NB4 (cell line): ENCODE data around the gene JOSD2.

Experiments
- DNase-seq: peaks from one replicate; pipeline ENCODE4 v3.0.0; 2010; ENCODE audit warnings: low read depth
- H3K4me3 ChIP-seq: one replicate; pipeline ENCODE4 v1.5.1; 2011; ENCODE audit warnings: mild to moderate bottlenecking, low read depth, low read length, moderate library complexity
- CTCF ChIP-seq: IDR thresholded peaks from one replicate; pipeline ENCODE4 v1.5.1; 2012; ENCODE audit warnings: low read depth, low read length
- MAX ChIP-seq: IDR thresholded peaks from 2 replicates; pipeline ENCODE4 v1.6.1; 2011; ENCODE audit warnings: low read depth, low read length
- MYC ChIP-seq: IDR thresholded peaks from 2 replicates; pipeline ENCODE4 v1.6.1; 2011; ENCODE audit warnings: low read depth, low read length
- POLR2A ChIP-seq: IDR thresholded peaks from 2 replicates; pipeline ENCODE4 v1.6.1; 2011; ENCODE audit warnings: mild to moderate bottlenecking; ENCODE audit not compliant: insufficient read length; ENCODE audit errors: extremely low read depth

The JOSD2 gene

DNA sequence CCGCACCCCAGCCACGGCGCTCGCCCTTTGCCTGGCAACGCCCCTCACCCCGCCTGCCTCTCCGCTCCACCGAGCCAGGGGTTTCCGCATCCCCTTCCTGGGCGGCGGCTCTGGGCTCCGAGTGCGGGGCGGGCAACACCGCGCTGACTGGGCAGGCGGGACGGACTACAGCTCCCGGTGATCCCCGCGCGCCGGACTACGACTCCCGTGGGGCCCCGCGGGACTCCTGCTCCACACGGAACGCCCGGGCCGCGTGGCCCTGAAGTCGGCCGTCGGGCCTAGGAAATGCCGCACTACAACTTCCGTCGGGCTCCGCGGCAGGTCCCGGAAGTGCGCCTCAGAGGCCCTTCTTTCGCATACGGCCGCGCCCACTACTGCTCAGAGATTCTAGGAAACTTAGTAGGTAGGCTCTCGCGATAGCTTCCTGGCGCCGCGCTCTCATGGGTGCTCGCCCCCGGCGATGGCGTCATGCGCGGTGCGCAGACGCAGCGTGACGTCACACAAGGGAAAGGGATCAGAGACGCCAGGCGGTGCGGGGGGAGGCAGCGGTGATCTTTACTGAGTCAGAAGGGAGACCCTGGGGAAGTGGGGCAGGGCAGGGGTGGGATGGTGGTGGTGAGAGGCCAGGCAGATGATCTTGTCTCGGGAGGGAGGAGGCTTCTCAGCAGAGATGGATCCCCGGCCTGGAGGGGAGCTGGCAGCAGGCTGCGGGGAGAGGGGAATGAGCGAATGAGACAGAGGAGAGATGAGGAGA lies at the start of gene JOSD2:
JOSD2 (minus strand) TSS at position 123 of the 754 bp plus-strand sequence. CDS start 760 bp downstream, outside the sequence.
- peak; percentile 83 for TF ChIP-seq MAX
- TF ChIP-seq MYC: peak; percentile 95
- peak; percentile 59 for TF ChIP-seq POLR2A
- TF ChIP-seq CTCF: no peak
- peak; percentile 98 for DNase-seq

DNA sequence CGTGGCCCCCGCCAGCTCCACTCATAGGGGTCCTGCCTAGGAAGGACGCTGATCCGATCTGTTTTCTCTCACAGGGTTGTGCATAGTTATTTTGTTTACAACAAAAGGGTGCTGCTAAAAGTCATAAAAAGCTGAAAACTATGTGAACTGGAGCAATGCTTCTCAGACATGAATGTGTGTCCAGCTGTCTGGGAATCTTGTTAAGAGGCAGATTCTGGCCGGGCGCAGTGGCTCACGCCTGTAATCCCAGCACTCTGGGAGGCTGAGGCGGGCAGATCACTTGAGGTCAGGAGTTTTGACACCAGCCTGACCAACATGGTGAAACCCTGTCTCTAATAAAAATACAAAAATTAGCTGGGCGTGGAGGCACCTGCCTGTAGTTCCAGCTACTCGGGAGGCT lies 48.6 kb upstream of the JOSD2 start:
- TF ChIP-seq MAX: no peak
- no peak for TF ChIP-seq CTCF
- no peak for TF ChIP-seq MYC
- no peak for TF ChIP-seq POLR2A
- no peak for DNase-seq
- no peak overlapping the region for H3K4me3 ChIP-seq

More for the DNA sequence above, at the start of gene JOSD2:
- peak within 1 kb of the TSS; percentile 73 for H3K4me3 ChIP-seq

DNA sequence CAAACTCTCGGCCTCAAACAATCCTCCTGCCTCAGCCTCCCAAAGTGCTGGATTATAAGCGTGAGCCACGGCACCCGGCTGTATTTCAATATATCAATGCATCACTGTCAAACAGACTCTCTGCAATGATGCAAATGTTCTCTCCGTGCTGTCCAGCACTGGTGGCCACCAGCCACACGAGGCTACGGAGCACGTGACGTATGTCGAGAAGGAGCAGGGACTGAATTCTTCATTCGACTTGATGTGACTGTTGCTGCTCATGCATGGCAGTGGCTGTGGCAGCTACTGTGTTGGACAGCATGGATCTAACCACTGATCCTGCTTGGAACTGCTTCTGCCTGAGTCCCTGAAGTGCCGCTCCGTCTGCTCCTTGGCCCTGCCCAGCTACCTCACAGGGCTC lies 47.5 kb upstream of the JOSD2 start:
- no peak for DNase-seq
- TF ChIP-seq CTCF (no peak), MAX (no peak), POLR2A (no peak), MYC (no peak)
- H3K4me3 ChIP-seq: no peak overlapping the region

DNA sequence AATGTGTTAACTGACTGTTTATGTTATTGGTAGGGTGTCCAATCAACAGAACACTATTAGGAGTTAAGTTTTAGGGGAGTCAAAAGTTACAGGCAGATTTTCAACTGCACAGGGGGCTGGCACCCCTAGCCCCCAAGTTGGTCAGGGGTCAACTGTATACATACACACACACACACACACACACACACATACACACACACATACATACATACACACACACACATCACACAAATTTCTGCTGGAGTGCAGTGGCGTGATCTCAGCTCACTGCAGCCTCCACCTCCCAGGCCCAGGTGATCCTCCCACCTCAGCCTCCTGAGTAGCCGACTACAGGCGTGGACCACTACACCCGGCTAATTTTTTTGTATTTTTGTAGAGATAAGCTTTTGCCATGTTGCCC lies 47.0 kb upstream of the JOSD2 start:
- H3K4me3 ChIP-seq: no peak overlapping the region
- TF ChIP-seq MYC (no peak), MAX (no peak), POLR2A (no peak), CTCF (no peak)
- DNase-seq: no peak

DNA sequence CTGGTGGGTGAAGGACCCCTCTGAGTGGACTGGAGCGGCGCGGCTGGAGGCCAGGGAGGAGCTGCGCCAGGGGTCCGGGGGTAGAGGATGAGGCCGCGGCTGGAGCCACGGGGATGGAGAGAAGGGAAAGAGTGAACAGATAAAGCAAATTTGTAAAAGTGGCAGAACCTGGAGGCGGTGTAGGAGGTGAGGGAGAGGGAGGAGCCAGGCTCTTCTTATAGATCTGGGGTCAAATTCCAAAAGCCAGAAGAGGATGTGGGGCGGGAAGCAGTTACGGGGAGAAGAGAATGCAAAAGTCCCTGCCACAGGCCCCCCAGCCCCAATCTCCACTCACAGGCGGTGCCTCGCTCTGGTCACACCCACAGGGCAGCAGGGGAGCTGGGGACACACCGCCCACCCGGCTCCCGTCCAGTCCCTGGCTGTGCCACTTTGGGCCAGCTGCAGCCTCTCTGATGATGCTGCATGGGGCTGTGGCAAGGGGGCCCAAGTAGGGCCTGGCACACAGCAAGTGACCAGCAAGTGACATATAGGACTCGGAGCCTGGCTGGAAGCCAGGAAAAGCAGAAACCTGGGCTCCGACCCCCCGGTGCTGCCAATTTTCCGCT lies 46.1 kb upstream of the JOSD2 start:
- DNase-seq: no peak

More for the DNA sequence above, 46.1 kb upstream of the JOSD2 start:
- TF ChIP-seq POLR2A: no peak
- TF ChIP-seq CTCF: no peak
- TF ChIP-seq MYC: no peak
- TF ChIP-seq MAX: no peak
- no peak overlapping the region for H3K4me3 ChIP-seq
